Mammary microvascular endothelial cell (primary cell): ENCODE data around the gene MKNK1. TPM values are rescaled to one million over a fixed set of nuclear protein-coding genes. Genes with fewer than 3 reads are reported as not detected.

ENCODE experiments used
- total RNA-seq: library from RNA; depleted of rRNA; stranded (reverse); fragments of >200 nt; gene quantifications from 2 replicates; pipeline ENCODE4 v1.2.3, GENCODE V29; 2015

Gene MKNK1
- 14.3 and 15.8 TPM in 2 replicates for total RNA-seq

GRCh38 chr1:46603858-46604549, at the start of gene MKNK1:
TSS of gene MKNK1 (minus strand) at chr1:46604268. CDS start at chr1:46583327, 20,941 bp downstream.

GRCh38 chr1:46616277-46617107, 12.4 kb upstream of the MKNK1 start, which contains the start of gene MOB3C:
TSS of gene MOB3C (minus strand) at chr1:46616811. CDS start at chr1:46613321, 3,490 bp downstream.

GRCh38 chr1:46551597-46552095, 52.4 kb downstream of the MKNK1 start, which contains the start of gene KNCN:
TSS of gene KNCN (minus strand) at chr1:46551647. CDS start at chr1:46551215, 432 bp downstream.

Other genes starting within 250 kb of the MKNK1 start
- 0.30 and 0.53 TPM in 2 replicates for gene FAAH, start 210.0 kb downstream of the MKNK1 start, total RNA-seq
- gene DMBX1, start 114.4 kb downstream of the MKNK1 start, total RNA-seq = not detected in 2 replicates
- gene KNCN, start 52.6 kb downstream of the MKNK1 start, total RNA-seq = not detected in 2 replicates
- 6.3 and 7.6 TPM in 2 replicates for gene MOB3C, start 12.5 kb upstream of the MKNK1 start, total RNA-seq
- 31.9 and 33.8 TPM in 2 replicates for gene ATPAF1, start 64.1 kb upstream of the MKNK1 start, total RNA-seq
- gene TEX38, start 67.6 kb upstream of the MKNK1 start, total RNA-seq = not detected in 2 replicates
- 56.5 and 65.6 TPM in 2 replicates for gene EFCAB14, start 114.8 kb upstream of the MKNK1 start, total RNA-seq
- not detected in 2 replicates for gene CYP4B1, start 194.8 kb upstream of the MKNK1 start, total RNA-seq